Activated CD4-positive, alpha-beta T cell treated with anti-CD3 and anti-CD28 coated beads for 36 hours (primary cell): Measurements from ENCODE around the gene GSK3A. TPM values are rescaled to one million over a fixed set of nuclear protein-coding genes. Genes with fewer than 3 reads are reported as not detected.

ENCODE experiments used
- ATAC-seq: fragments of 200-7000 bp; cut with Tn5 transposase; one replicate; pipeline ENCODE4 v1.10.0; 2021; ENCODE audit warnings: mild to moderate bottlenecking, moderate library complexity
- CTCF ChIA-PET: fragments of 350-600 bp; sonication (Branson Sonifier 250); formaldehyde crosslinking; loops from one replicate; lab custom pipeline; 2021; ENCODE audit warnings: antibody characterized with exemption; lab: Charles Lee
- POLR2A ChIA-PET: fragments of 350-600 bp; sonication (Branson Sonifier 250); formaldehyde crosslinking; loops from one replicate; lab custom pipeline; 2021; ENCODE audit warnings: antibody characterized with exemption, inconsistent platforms; lab: Charles Lee
- DNase-seq: peaks from one replicate; pipeline ENCODE4 v3.0.0-alpha.2; 2020
- H3K27ac Mint-ChIP-seq: one replicate; pipeline ENCODE4 v1.8.0; 2021; ENCODE audit warnings: mixed read lengths
- H3K27me3 Mint-ChIP-seq: one replicate; pipeline ENCODE4 v1.8.0; 2021; ENCODE audit warnings: mixed read lengths
- H3K36me3 Mint-ChIP-seq: one replicate; pipeline ENCODE4 v1.8.0; 2021; ENCODE audit warnings: low read depth, mixed read lengths
- H3K4me1 Mint-ChIP-seq: one replicate; pipeline ENCODE4 v1.8.0; 2021; ENCODE audit warnings: mixed read lengths
- H3K4me3 Mint-ChIP-seq: one replicate; pipeline ENCODE4 v1.8.0; 2021; ENCODE audit warnings: mild to moderate bottlenecking, moderate library complexity, mixed read lengths
- H3K9me3 Mint-ChIP-seq: one replicate; pipeline ENCODE4 v1.8.0; 2021; ENCODE audit warnings: low read depth, mixed read lengths
- intact Hi-C, 2 experiments: fragments of 100-400 bp; cut with DNase I in 1 of 2; cut with micrococcal nuclease in 1 of 2; formaldehyde crosslinking; loops; one replicate each; pipeline versions ENCODE4 v1.14.2 to v1.15.1; 2022 to 2024; cut with DNase I, micrococcal nuclease
- total RNA-seq, 2 experiments: library from RNA; stranded (reverse); gene quantifications; one replicate each; pipeline ENCODE4 v1.2.3, GENCODE V29; 2021

The GSK3A gene
- total RNA-seq, 2 experiments from 2014 or later, result 32.6 to 43.5 TPM

- Mint-ChIP-seq H3K27ac (peak overlapping the region; percentile 74), H3K27me3 (no peaks in the 10 kb centered on the region), H3K36me3 (peaks cover 48% of the 10 kb centered on the region), H3K9me3 (no peaks in the 10 kb centered on the region), H3K4me3 (no peak overlapping the region), H3K4me1 (peaks cover 50% of the 10 kb centered on the region)
- intact Hi-C loops, result no loop called here
- CTCF ChIA-PET, result interaction anchor here (0.6 to 1.5 kb wide), 2 partner anchors 20 to 62 kb away, joined by 3 to 4 read pairs; no protein-coding TSS in a partner anchor
- POLR2A ChIA-PET, result no interaction called here
- ATAC-seq (peak; percentile 61), DNase-seq (no peak)
These were observed 34.6 kb downstream of the GSK3A start for GRCh38 chr19:42207767-42208271.

- POLR2A ChIA-PET, result no interaction called here
- ATAC-seq, result no peak
These were observed 35.3 kb downstream of the GSK3A start for GRCh38 chr19:42206871-42207755.

GRCh38 chr19:42204664-42205063, 37.7 kb downstream of the GSK3A start:
- Mint-ChIP-seq H3K9me3 (no peaks in the 10 kb centered on the region), H3K36me3 (peaks cover 58% of the 10 kb centered on the region), H3K27ac (peak overlapping the region; percentile 53), H3K27me3 (no peaks in the 10 kb centered on the region), H3K4me3 (no peak overlapping the region), H3K4me1 (peaks cover 76% of the 10 kb centered on the region)
- ATAC-seq, result no peak
- intact Hi-C loops, result no loop called here
- CTCF ChIA-PET, result no interaction called here
- POLR2A ChIA-PET, result no interaction called here
- DNase-seq, result no peak

More at GRCh38 chr19:42206871-42207755, 35.3 kb downstream of the GSK3A start:
- Mint-ChIP-seq H3K9me3 (no peaks in the 10 kb centered on the region), H3K4me3 (no peak overlapping the region), H3K36me3 (peaks cover 48% of the 10 kb centered on the region), H3K4me1 (peaks cover 51% of the 10 kb centered on the region), H3K27ac (peak overlapping the region; percentile 74), H3K27me3 (no peaks in the 10 kb centered on the region)
- intact Hi-C loops, result no loop called here
- no peak for DNase-seq
- CTCF ChIA-PET, result interaction anchor here (0.6 to 1.5 kb wide), 3 partner anchors 19 to 61 kb away, joined by 3 to 7 read pairs (median 4); no protein-coding TSS in a partner anchor

GRCh38 chr19:42203700-42204099, 38.7 kb downstream of the GSK3A start:
- Mint-ChIP-seq H3K9me3 (no peaks in the 10 kb centered on the region), H3K36me3 (peaks cover 56% of the 10 kb centered on the region), H3K27me3 (no peaks in the 10 kb centered on the region), H3K4me1 (peaks cover 83% of the 10 kb centered on the region), H3K4me3 (no peak overlapping the region), H3K27ac (peak overlapping the region; percentile 55)
- DNase-seq, result no peak
- CTCF ChIA-PET, result no interaction called here
- ATAC-seq, result no peak
- POLR2A ChIA-PET, result no interaction called here
- intact Hi-C loops, result no loop called here

GRCh38 chr19:42202290-42202880, 40.0 kb downstream of the GSK3A start:
- ATAC-seq, result no peak
- H3K4me1 Mint-ChIP-seq, result peaks cover 84% of the 10 kb centered on the region
- DNase-seq, result no peak
- CTCF ChIA-PET, result interaction anchor here (0.5 to 1.0 kb wide), 4 partner anchors 11 to 785 kb away, joined by 3 to 5 read pairs (median 3); no protein-coding TSS in a partner anchor
- POLR2A ChIA-PET, result interaction anchor here (0.5 to 0.6 kb wide), 3 partner anchors 14 to 329 kb away, joined by 3 read pairs; no protein-coding TSS in a partner anchor
- H3K4me3 Mint-ChIP-seq, result peak overlapping the region; percentile 37
- H3K27me3 Mint-ChIP-seq, result no peaks in the 10 kb centered on the region
- H3K9me3 Mint-ChIP-seq, result no peaks in the 10 kb centered on the region
- peaks cover 55% of the 10 kb centered on the region for H3K36me3 Mint-ChIP-seq
- intact Hi-C loops, result no loop called here
- peak overlapping the region; percentile 91 for H3K27ac Mint-ChIP-seq

- peaks cover 86% of the 10 kb centered on the region for H3K4me1 Mint-ChIP-seq
- peaks cover 56% of the 10 kb centered on the region for H3K36me3 Mint-ChIP-seq
- CTCF ChIA-PET, result interaction anchor here (0.6 to 1.0 kb wide), 2 partner anchors 11 to 13 kb away, joined by 4 to 5 read pairs; no protein-coding TSS in a partner anchor
- POLR2A ChIA-PET, result interaction anchor here (0.5 to 0.6 kb wide), 2 partner anchors 14 to 328 kb away, joined by 3 read pairs; no protein-coding TSS in a partner anchor
- H3K27me3 Mint-ChIP-seq, result no peaks in the 10 kb centered on the region
- H3K27ac Mint-ChIP-seq, result peak overlapping the region; percentile 91
- intact Hi-C loops, result no loop called here
- H3K4me3 Mint-ChIP-seq, result peak overlapping the region; percentile 37
- DNase-seq, result peak; percentile 65
- no peaks in the 10 kb centered on the region for H3K9me3 Mint-ChIP-seq
- peak; percentile 55 for ATAC-seq
These were observed 40.7 kb downstream of the GSK3A start for GRCh38 chr19:42201489-42202289.

- H3K9me3 Mint-ChIP-seq, result no peaks in the 10 kb centered on the region
- DNase-seq (no peak), ATAC-seq (no peak)
- no peaks in the 10 kb centered on the region for H3K27me3 Mint-ChIP-seq
- peaks cover 87% of the 10 kb centered on the region for H3K4me1 Mint-ChIP-seq
- H3K27ac Mint-ChIP-seq, result peak overlapping the region; percentile 91
- peak overlapping the region; percentile 57 for H3K4me3 Mint-ChIP-seq
- CTCF ChIA-PET, result no interaction called here
- H3K36me3 Mint-ChIP-seq, result peaks cover 52% of the 10 kb centered on the region
- POLR2A ChIA-PET, result no interaction called here
- intact Hi-C loops, result no loop called here
These were observed 42.2 kb downstream of the GSK3A start for GRCh38 chr19:42200116-42200715.

- intact Hi-C loops, result loop anchor here in 1 of 2 experiments (1.0 to 5.0 kb wide), 3 partner anchors 18 to 83 kb away; partner anchors contain the start of genes DEDD2 and GSK3A
- Mint-ChIP-seq H3K36me3 (peaks cover 52% of the 10 kb centered on the region), H3K27me3 (no peaks in the 10 kb centered on the region), H3K4me3 (peak overlapping the region; percentile 57), H3K27ac (peak overlapping the region; percentile 91), H3K9me3 (no peaks in the 10 kb centered on the region), H3K4me1 (peaks cover 81% of the 10 kb centered on the region)
- ChIA-PET POLR2A (no interaction called here), CTCF (interaction anchor here (0.6 to 2.1 kb wide), 3 partner anchors 15 to 147 kb away, joined by 5 to 12 read pairs (median 5); no protein-coding TSS in a partner anchor)
- DNase-seq (peak; percentile 83), ATAC-seq (peak; percentile 69)
These were observed 42.8 kb downstream of the GSK3A start for GRCh38 chr19:42199440-42200115.

GRCh38 chr19:42198676-42199439, 43.5 kb downstream of the GSK3A start:
- Mint-ChIP-seq H3K27me3 (no peaks in the 10 kb centered on the region), H3K36me3 (peaks cover 49% of the 10 kb centered on the region), H3K27ac (peak overlapping the region; percentile 91), H3K9me3 (no peaks in the 10 kb centered on the region), H3K4me1 (peaks cover 77% of the 10 kb centered on the region), H3K4me3 (peak overlapping the region; percentile 57)
- intact Hi-C loops, result loop anchor here in 1 of 2 experiments (1.0 to 5.0 kb wide), 3 partner anchors 18 to 83 kb away; partner anchors contain the start of genes DEDD2 and GSK3A
- POLR2A ChIA-PET, result interaction anchor here (0.7 kb wide), 1 partner anchor 348 kb away, joined by 10 read pairs; no protein-coding TSS in a partner anchor
- CTCF ChIA-PET, result interaction anchor here (0.6 to 2.1 kb wide), 5 partner anchors 16 to 148 kb away, joined by 3 to 12 read pairs (median 5); no protein-coding TSS in a partner anchor
- peak; percentile 65 for ATAC-seq
- peak; percentile 77 for DNase-seq
